Parathyroid adenoma (tissue), 2 donors: ENCODE measurements around the gene VPS11.
A peak's percentile ranks its signal among the peaks of the same experiment; 100 is the strongest.
"Not testable (repeated sequence)": the region's sequence is repeated elsewhere in the genome, so short reads cannot be mapped to it uniquely, and the experiment has no call there.

ENCODE experiments used
- H2AFZ ChIP-seq: fragments of 300-600 bp; sonication (generic); one replicate; pipeline ENCODE4 v1.7.0; 2017; ENCODE audit warnings: antibody characterized with exemption, mild to moderate bottlenecking
- H3K27ac ChIP-seq: fragments of 300-600 bp; sonication (generic); one replicate; pipeline ENCODE4 v1.7.0; 2017
- H3K27me3 ChIP-seq: fragments of 300-600 bp; sonication (generic); one replicate; pipeline ENCODE4 v1.7.0; 2017; ENCODE audit warnings: low read length; ENCODE audit not compliant: control insufficient read depth, insufficient read depth
- H3K36me3 ChIP-seq: fragments of 300-600 bp; sonication (generic); one replicate; pipeline ENCODE4 v1.7.0; 2017; ENCODE audit warnings: low read length; ENCODE audit not compliant: control insufficient read depth, insufficient read depth
- H3K4me1 ChIP-seq: fragments of 300-600 bp; sonication (generic); one replicate; pipeline ENCODE4 v1.7.0; 2017; ENCODE audit warnings: control low read depth
- H3K4me2 ChIP-seq: fragments of 300-600 bp; sonication (generic); one replicate; pipeline ENCODE4 v1.7.0; 2017; ENCODE audit warnings: low read length
- H3K4me3 ChIP-seq: fragments of 300-600 bp; sonication (generic); one replicate; pipeline ENCODE4 v1.7.0; 2017; ENCODE audit warnings: low read depth, low read length
- H3K79me2 ChIP-seq: fragments of 300-600 bp; sonication (generic); one replicate; pipeline ENCODE4 v1.7.0; 2017; ENCODE audit warnings: control low read depth
- H3K9ac ChIP-seq: fragments of 300-600 bp; sonication (generic); one replicate; pipeline ENCODE4 v1.7.0; 2017; ENCODE audit warnings: mild to moderate bottlenecking
- H3K9me3 ChIP-seq: fragments of 300-600 bp; sonication (generic); one replicate; pipeline ENCODE4 v1.7.0; 2017; ENCODE audit warnings: low read length; ENCODE audit not compliant: control insufficient read depth
- CTCF ChIP-seq: fragments of 300-600 bp; sonication (generic); IDR thresholded peaks from one replicate; pipeline ENCODE4 v1.7.0; 2017; ENCODE audit warnings: antibody characterized with exemption, mild to moderate bottlenecking
- donor health status: primary hyperparathyroidism.

VPS11 gene

GRCh38 chr11:119056421-119056999, 11.1 kb upstream of the VPS11 start:
- peak overlapping the region; percentile 60 for H3K4me3 ChIP-seq
- H3K79me2 ChIP-seq = no peaks in the 10 kb centered on the region
- H3K27me3 ChIP-seq = no peaks in the 10 kb centered on the region
- peak overlapping the region; percentile 46 for H3K9ac ChIP-seq
- H3K4me2 ChIP-seq = peak overlapping the region; percentile 78
- no peak for TF ChIP-seq CTCF
- H3K9me3 ChIP-seq = no peaks in the 10 kb centered on the region
- H3K4me1 ChIP-seq = peaks cover 3% of the 10 kb centered on the region
- H2AFZ ChIP-seq = peak overlapping the region; percentile 82
- H3K36me3 ChIP-seq = no peaks in the 10 kb centered on the region
- H3K27ac ChIP-seq = peak overlapping the region; percentile 36

GRCh38 chr11:119057000-119057769, 10.4 kb upstream of the VPS11 start, which contains the start of gene HYOU1:
TSS of gene HYOU1 (minus strand) at chr11:119057205. CDS start at chr11:119056160, 1,045 bp downstream.
- TF ChIP-seq CTCF = no peak
- H3K9me3 ChIP-seq = no peaks in the 10 kb centered on the region
- peak within 1 kb of the TSS; percentile 75 for H3K4me3 ChIP-seq
- no peaks in the 10 kb centered on the region for H3K27me3 ChIP-seq
- no peaks in the 10 kb centered on the region for H3K36me3 ChIP-seq
- H3K9ac ChIP-seq = peak within 1 kb of the TSS; percentile 46
- no peaks in the 10 kb centered on the region for H3K79me2 ChIP-seq
- H2AFZ ChIP-seq = peak within 1 kb of the TSS; percentile 92
- H3K27ac ChIP-seq = peak within 1 kb of the TSS; percentile 44
- peak within 1 kb of the TSS; percentile 78 for H3K4me2 ChIP-seq
- H3K4me1 ChIP-seq = peaks cover 3% of the 10 kb centered on the region

GRCh38 chr11:119059128-119059527, 8.5 kb upstream of the VPS11 start:
- not testable (repeated sequence) for H3K36me3 ChIP-seq, H3K27ac ChIP-seq, H2AFZ ChIP-seq, H3K9ac ChIP-seq, H3K9me3 ChIP-seq, H3K4me3 ChIP-seq, H3K27me3 ChIP-seq, H3K4me2 ChIP-seq, H3K4me1 ChIP-seq, H3K79me2 ChIP-seq

- no peak overlapping the region for H3K4me2 ChIP-seq
- no peak overlapping the region for H3K4me3 ChIP-seq
- no peak for TF ChIP-seq CTCF
- no peaks in the 10 kb centered on the region for H3K4me1 ChIP-seq
- no peaks in the 10 kb centered on the region for H3K36me3 ChIP-seq
- H3K9me3 ChIP-seq = no peaks in the 10 kb centered on the region
- no peak overlapping the region for H3K27ac ChIP-seq
- no peak overlapping the region for H3K9ac ChIP-seq
- H3K79me2 ChIP-seq = no peaks in the 10 kb centered on the region
- no peaks in the 10 kb centered on the region for H3K27me3 ChIP-seq
- no peak overlapping the region for H2AFZ ChIP-seq
Observed at GRCh38 chr11:119061256-119061655, 6.4 kb upstream of the VPS11 start.

GRCh38 chr11:119062779-119063178, 4.8 kb upstream of the VPS11 start:
- Histone ChIP-seq H3K27ac (no peak overlapping the region), H3K27me3 (no peaks in the 10 kb centered on the region)

More at GRCh38 chr11:119062779-119063178, 4.8 kb upstream of the VPS11 start:
- no peak overlapping the region for H2AFZ ChIP-seq
- peaks cover under 1% of the 10 kb centered on the region for H3K79me2 ChIP-seq
- H3K4me1 ChIP-seq = no peaks in the 10 kb centered on the region
- no peak overlapping the region for H3K4me2 ChIP-seq
- TF ChIP-seq CTCF = no peak
- no peaks in the 10 kb centered on the region for H3K9me3 ChIP-seq
- no peak overlapping the region for H3K4me3 ChIP-seq
- H3K36me3 ChIP-seq = no peaks in the 10 kb centered on the region
- no peak overlapping the region for H3K9ac ChIP-seq
